Heart right ventricle (tissue), 16 donors: Measurements from ENCODE around the gene TBC1D22A. TPM values are rescaled to one million over a fixed set of nuclear protein-coding genes. Genes with fewer than 3 reads are reported as not detected.

Experiments used
- ATAC-seq, 8 donors: fragments of 200-7000 bp; cut with Tn5 transposase; one replicate each; pipeline ENCODE4 v1.9.1; 2020; ENCODE audit warnings: mild to moderate bottlenecking in 8 of 8, moderate library complexity in 8 of 8, moderate number of reproducible peaks in 1 of 8
- DNase-seq, 2 donors: peaks; one replicate each; pipeline ENCODE4 v3.0.0-alpha.2; 2020
- H3K27ac ChIP-seq, 10 donors: fragments of 200-600 bp; sonication (generic) in 2 of 10; one replicate each; pipeline versions ENCODE4 v1.5.0 to v1.8.0; 2020 to 2022; ENCODE audit warnings: mild to moderate bottlenecking in 3 of 10
- H3K27me3 ChIP-seq, 7 donors: fragments of 200-600 bp; one replicate each; pipeline ENCODE4 v1.8.0; 2021 to 2022; ENCODE audit warnings: mild to moderate bottlenecking in 2 of 7
- H3K36me3 ChIP-seq, 9 donors: fragments of 200-600 bp; sonication (generic) in 1 of 9; one replicate each; pipeline versions ENCODE4 v1.5.0 to v1.8.0; 2020 to 2022; ENCODE audit warnings: mild to moderate bottlenecking in 2 of 9
- H3K4me1 ChIP-seq, 9 donors: fragments of 200-600 bp; sonication (generic) in 1 of 9; one replicate each; pipeline versions ENCODE4 v1.5.0 to v1.8.0; 2020 to 2022; ENCODE audit warnings: mild to moderate bottlenecking in 4 of 9
- H3K4me3 ChIP-seq, 10 donors: fragments of 200-600 bp; sonication (generic) in 2 of 10; one replicate each; pipeline versions ENCODE4 v1.5.0 to v1.8.0; 2020 to 2022; ENCODE audit warnings: mild to moderate bottlenecking in 7 of 10, moderate library complexity in 2 of 10
- H3K9me3 ChIP-seq, 11 donors: fragments of 200-600 bp in 10 of 11; sonication (generic) in 2 of 11; one replicate each; pipeline versions ENCODE4 v1.5.0 to v1.8.0; 2013 to 2022; ENCODE audit warnings: mild to moderate bottlenecking in 2 of 11, control low read depth in 1 of 11, moderate library complexity in 1 of 11
- CTCF ChIP-seq, 9 donors: fragments of 200-600 bp; sonication (generic) in 2 of 9; IDR thresholded peaks; one replicate each; pipeline versions ENCODE4 v1.5.0 to v1.8.0; 2021 to 2022; ENCODE audit warnings: antibody characterized with exemption in 9 of 9, mild to moderate bottlenecking in 5 of 9, moderate library complexity in 1 of 9
- WGBS, 2 donors: extraction: QIAGEN DNeasy Blood & Tissue Kit; methylation state at CpG; one replicate each; pipeline ENCODE4 v1.1.7; 2013; ENCODE audit warnings: inconsistent platforms in 1 of 2; 5-methylcytosine and 5-hydroxymethylcytosine counted together
- intact Hi-C, 10 donors: fragments of 100-400 bp; cut with DNase I; formaldehyde crosslinking; loops; one replicate each; pipeline versions ENCODE4 v1.11.1 to v1.14.2; 2022
- polyA plus RNA-seq, 2 donors: library from polyadenylated mRNA; stranded (reverse); fragments of 200-250 nt; gene quantifications; one replicate each; pipeline ENCODE4 v1.2.3, GENCODE V29; 2013
- total RNA-seq, 10 donors: library from RNA; stranded (reverse); fragmentation: NEBNext Ultra II Directional in 3 of 10; extraction: Animal tissue kit (Norgen Biotek cat#: 25700) in 3 of 10; gene quantifications; one replicate each; pipeline versions ENCODE4 v1.2.1 to v1.2.4, GENCODE V29; 2021 to 2023
- donor health status: Arrhythmogenic right ventricular cardiomyopathy.
- donor health status: ischemic (EF 13 %, LVEDD 7.1; RV severe dilation, severe dysfunction).
- donor health status: healthy with polysubstance abuse.
- donor health status: DM: no; HTN: yes; CAD: no.
- donor health status: DM: no; HTN: no; CAD: no.
- donor health status: ischemic (EF 25% LVEDD 6.9; RV normal size, moderate dysfunction).
- donor health status: ischemic (EF 25% LVEDD 5.7; RV mildly dilated, moderate dysfunction).
- donor health status: healthy.
- donor health status: DM: yes; HTN: yes; CAD: no.
- donor health status: Ischemic cardiomyopathy.
- donor health status: ischemic (EF 35%, LVEDD 5.7; RV mildly dilated, moderate dysfunction).
- donor health status: nonischemic (EF 11% LVEDD 7.7; RV severe dilation, severe dysfunction).
- donor health status: DM: yes; HTN: yes; CAD: no.
- donor health status: PGD.
- donor health status: ischemic (EF 29% LVEDD 5.4; RV normal size, mild dysfunction).
- donor health status: nonischemic (EF 23%, LVEDD 6.1; RV moderate dilation, normal function).

Gene TBC1D22A
- total and polyA plus RNA-seq, 12 donors: 7.2 to 27.9 (median 17.9) TPM

DNA sequence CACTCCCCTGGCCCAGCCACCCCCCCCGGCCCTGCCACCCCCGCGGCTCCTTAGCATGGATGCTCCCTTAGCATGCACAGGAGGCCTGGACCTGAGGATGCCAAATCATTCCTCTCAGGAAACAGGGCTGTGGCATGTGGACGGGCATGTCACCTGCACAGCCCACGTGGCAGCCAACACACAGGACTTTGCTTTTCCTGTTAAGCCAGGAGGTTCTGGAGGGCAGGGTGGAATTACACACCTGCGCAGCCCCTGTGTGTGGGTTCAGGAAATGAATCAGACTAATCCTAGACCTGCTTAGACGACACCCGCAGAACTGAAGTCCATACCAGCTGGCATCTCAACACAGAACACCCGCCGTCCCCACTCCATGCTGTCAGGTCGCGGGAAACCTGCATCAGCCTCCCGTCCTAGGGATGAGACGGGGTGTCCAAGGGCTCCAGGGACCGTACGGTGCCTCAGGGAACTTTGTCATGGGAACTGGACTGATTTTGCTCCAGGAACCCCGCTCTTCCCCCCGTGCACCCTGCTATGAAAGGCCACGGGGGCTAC lies 34.6 kb upstream of the TBC1D22A start:
- peak in 1 of 2 donors; percentile 8 for DNase-seq
- intact Hi-C loops: loop anchor here in 6 of 10 donors (5.0 kb wide), 3 partner anchors 36 to 166 kb away; no protein-coding TSS in a partner anchor
- Histone ChIP-seq H3K27me3 (no peaks in the 10 kb centered on the region), H3K27ac (peak overlapping the region; percentile 10 to 82 (median 68)), H3K4me3 (no peak overlapping the region), H3K4me1 (peaks cover 32 to 87% (median 70%) of the 10 kb centered on the region in 9 donors), H3K36me3 (peaks cover 0 to 83% (median 5%) of the 10 kb centered on the region in 9 donors), H3K9me3 (no peaks in the 10 kb centered on the region)
- ATAC-seq: peak in 1 of 8 donors; percentile 1
- TF ChIP-seq CTCF (IDR thresholded peaks at IDR 0.05): no peak
- WGBS, 2 donors: 79 to 83% methylated on average over 19 of the region's 19 CpGs

- DNase-seq (no peak), ATAC-seq (peak; percentile 5 to 76 (median 20))
- WGBS, 2 donors: 42 to 50% methylated on average over 11 of the region's 11 CpGs
- Histone ChIP-seq H3K27me3 (no peaks in the 10 kb centered on the region), H3K27ac (peak overlapping the region; percentile 47 to 82 (median 68)), H3K36me3 (peaks cover 0 to 78% (median 5%) of the 10 kb centered on the region in 9 donors), H3K4me3 (no peak overlapping the region), H3K9me3 (no peaks in the 10 kb centered on the region), H3K4me1 (peaks cover 32 to 92% (median 76%) of the 10 kb centered on the region in 9 donors)
- no peak for TF ChIP-seq CTCF (IDR thresholded peaks at IDR 0.05)
- intact Hi-C loops: loop anchor here in 6 of 10 donors (5.0 kb wide), 3 partner anchors 36 to 166 kb away; no protein-coding TSS in a partner anchor
Measured at GRCh38 chr22:46728470-46728869, 34.0 kb upstream of the TBC1D22A start.

DNA sequence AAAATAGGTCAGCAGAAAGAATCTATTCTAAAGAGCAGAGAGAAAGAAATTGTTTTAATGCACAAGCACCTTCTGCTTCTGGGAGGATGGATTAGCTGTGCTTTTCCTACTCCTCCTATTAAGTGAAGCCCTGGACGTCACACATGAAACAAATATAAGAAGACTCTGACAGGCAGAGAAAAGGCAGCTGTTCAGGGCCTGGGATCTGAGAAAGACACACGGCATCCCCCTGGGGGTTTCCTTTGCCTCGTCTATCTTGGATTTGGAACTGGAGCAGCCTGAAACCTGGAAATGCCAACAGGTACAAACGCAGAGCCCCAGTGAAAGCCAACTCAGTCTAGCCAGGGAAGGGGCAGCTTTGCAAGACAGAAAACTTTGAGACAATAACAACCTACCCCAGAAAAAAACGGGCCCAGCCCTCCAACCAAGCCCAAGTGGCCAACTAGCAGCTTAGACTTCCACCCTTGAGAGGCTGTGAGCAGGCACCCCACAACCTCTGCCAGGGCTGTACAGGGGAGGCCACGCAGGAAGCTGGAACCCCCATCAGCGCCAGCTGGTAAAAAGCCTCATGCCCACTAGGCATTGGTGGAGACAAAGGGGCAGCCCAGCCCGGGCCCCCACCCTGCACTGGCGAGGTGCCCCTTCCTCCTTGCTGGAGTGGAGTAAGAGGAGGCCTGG lies 31.7 kb upstream of the TBC1D22A start:
- WGBS, 2 donors: 44 to 51% methylated on average over 9 of the region's 9 CpGs
- no peak for TF ChIP-seq CTCF (IDR thresholded peaks at IDR 0.05)
- intact Hi-C loops: loop anchor here in 4 of 10 donors (5.0 to 10.0 kb wide), 4 partner anchors 43 to 376 kb away; no protein-coding TSS in a partner anchor
- Histone ChIP-seq H3K9me3 (no peaks in the 10 kb centered on the region), H3K4me3 (no peak overlapping the region), H3K27ac (peak overlapping the region; percentile 53 to 87 (median 70)), H3K4me1 (peaks cover 43 to 99% (median 90%) of the 10 kb centered on the region in 9 donors), H3K36me3 (peaks cover 0 to 56% (median 0%) of the 10 kb centered on the region in 9 donors), H3K27me3 (no peaks in the 10 kb centered on the region)
- DNase-seq (peak in 1 of 2 donors; percentile 7), ATAC-seq (no peak)

- Histone ChIP-seq H3K27me3 (no peaks in the 10 kb centered on the region), H3K27ac (peak overlapping the region; percentile 53 to 87 (median 70)), H3K4me1 (peaks cover 47 to 99% (median 91%) of the 10 kb centered on the region in 9 donors), H3K4me3 (no peak overlapping the region), H3K9me3 (no peaks in the 10 kb centered on the region), H3K36me3 (peaks cover 0 to 48% (median 0%) of the 10 kb centered on the region in 9 donors)
- 31 to 57% methylated on average over 22 of the region's 22 CpGs for WGBS, 2 donors
- intact Hi-C loops: loop anchor here in 4 of 10 donors (5.0 to 10.0 kb wide), 4 partner anchors 44 to 377 kb away; no protein-coding TSS in a partner anchor
- ATAC-seq (peak; percentile 42 to 76 (median 59)), DNase-seq (peak; percentile 65 to 71)
- no peak for TF ChIP-seq CTCF (IDR thresholded peaks at IDR 0.05)
Measured at GRCh38 chr22:46731246-46732040, 31.0 kb upstream of the TBC1D22A start.
